NCI-H524 (cell line): ENCODE results near the gene BHLHE23.

Source experiments
- DNase-seq, 2 experiments: peaks; one replicate each; lab custom pipeline; 2025; lab: John Stamatoyannopoulos, UW

BHLHE23 gene

DNA sequence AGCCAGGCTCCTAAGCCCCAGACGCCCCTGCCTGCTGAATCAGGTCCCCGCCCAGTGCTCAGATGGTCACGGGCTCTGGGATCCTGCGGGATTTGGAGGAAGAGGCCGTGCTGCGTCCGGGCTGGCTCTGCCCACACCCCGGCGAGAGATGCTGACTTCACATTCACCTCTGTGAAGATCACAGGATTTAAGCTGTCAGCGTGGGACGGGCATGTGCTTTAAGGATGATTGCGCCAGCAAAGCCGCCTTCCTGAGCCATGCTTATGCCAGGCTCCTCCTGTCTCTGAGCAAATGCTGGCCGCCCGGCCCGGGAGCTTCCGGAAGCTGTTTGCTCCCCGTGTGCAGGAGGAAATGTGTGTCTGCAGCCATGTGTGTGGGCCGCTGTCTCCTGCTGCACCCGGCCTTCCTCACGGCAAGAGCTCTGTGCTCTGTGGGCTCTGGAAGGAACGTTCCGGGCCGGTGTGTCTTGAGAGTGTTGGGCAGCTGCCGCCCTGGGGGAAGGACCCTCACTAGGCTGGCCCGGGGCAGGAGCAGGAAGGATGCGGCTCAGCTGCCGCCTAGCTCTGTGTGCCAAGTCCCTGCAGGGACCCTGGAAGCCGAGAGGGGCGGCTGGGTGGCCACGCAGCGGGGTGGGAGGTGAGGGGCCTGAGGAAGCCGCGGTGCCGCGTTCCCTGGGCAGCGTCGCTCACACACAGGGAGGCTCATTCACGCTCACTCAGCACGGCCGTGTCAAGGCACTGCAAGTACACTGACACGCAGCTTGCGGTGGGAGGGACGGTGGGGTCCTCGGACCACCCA, 19.0 kb upstream of the BHLHE23 start:
- DNase-seq = peak; percentile 24 to 50

DNA sequence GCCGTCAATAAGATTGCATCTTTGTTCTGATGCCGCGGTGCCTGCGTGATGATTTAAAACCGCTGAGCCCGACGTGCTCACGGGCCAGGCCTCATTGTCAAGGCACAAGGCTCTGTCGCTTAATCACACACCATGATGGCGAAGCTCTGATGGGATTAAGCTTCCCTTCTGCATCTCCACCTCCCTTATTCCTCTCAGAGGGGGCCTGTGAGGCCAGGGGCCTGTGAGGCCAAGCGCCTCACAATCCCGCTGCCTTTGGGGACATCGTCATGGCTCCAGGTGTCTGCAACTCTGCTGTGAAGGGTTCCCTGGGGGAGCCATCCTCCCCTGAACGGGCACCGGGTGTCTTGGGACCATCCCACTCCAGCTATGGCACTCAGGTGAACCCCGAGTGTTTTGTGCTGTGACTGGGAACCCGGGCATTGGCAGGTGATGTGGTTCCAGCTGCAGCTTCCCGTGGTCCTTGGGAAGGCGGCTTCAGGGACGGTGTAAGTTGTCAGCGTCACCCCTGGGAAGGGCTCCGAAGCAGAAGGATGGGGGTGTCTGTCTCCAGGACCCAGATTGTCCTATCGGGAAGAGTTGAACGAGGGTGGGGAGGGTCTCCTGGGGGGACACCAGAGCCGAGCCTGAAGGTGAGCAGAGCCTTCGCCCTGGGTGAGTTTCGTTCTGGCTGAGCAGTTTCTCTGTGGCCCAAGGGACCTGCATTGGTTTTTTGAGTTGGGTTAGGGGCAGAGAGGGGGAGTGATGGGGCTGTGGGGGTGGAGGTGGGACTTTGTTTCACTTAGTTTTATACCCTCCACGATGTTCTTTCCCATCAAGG, 18.0 kb upstream of the BHLHE23 start:
- no peak for DNase-seq

DNA sequence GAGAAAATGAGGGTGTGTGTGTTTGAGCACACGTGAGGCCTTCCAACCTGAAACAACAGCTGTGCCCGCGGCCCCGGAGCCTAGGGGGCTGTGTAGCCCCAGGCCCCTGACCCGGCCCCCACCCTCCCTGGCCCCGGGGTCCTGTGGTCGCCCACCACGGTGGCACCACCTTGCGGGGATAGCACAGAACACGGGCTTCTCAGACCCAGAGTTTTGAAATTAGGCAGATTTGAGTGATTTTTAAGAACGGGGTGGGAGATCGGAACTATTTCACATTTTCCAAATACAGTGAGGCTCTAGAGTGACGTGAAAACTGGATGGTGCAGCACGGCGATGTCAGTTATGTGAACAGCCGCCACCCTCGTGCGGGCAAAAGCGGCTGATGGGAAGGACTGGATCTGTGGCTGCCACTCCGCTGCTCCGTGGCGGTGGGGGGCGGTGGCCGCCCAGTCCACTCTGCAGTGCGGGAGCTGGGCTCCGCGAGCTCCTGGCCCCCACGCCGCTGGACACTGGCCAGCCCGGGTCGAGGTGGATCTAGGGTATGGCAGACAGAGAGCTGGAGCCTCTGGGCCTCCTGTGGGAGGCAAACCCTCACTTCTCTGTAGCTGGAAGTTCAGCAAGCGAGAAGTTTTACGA, 17.3 kb upstream of the BHLHE23 start:
- no peak for DNase-seq

DNA sequence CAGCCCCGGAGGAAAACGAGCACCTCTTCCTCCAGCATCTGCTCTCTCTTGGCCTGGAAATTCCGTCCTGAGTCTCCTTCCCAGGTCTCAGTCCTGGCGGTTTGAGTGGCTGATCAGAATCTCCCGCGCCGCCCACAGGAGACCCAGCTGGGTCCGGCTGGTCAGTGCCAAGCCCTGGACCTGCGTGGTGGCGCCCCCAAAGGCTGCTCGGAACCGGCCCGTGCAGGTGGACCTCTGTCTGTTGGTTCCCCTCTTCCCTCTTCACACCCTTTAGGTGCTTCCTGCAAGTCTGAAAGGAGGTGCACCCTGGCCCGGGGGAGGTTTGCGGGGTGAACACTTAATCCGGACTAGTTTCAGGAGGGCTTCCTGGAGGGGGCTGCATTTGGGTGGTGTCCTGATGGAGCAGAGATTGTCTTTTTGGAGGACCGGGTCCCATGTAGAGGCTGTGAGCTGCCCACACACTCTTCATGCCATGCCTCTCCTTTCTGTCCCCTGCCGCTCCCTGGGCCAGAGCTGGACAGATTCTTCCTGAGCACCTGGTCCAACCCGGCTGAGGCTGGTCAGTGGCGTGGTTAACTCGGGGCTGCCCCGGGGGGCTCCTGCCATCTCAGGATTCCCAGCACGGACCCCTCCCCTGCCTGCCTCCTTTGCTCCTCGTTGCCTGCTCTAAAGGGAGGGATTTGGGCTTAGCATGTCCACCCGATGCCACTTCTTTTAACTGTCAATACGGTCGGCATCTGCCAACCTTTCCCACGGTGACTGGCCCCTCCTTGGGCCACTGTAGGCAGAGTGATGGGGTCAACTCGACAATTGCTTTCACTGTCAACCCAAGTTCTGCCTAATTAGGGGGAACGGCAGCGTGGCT, 16.5 kb upstream of the BHLHE23 start:
- DNase-seq = no peak

DNA sequence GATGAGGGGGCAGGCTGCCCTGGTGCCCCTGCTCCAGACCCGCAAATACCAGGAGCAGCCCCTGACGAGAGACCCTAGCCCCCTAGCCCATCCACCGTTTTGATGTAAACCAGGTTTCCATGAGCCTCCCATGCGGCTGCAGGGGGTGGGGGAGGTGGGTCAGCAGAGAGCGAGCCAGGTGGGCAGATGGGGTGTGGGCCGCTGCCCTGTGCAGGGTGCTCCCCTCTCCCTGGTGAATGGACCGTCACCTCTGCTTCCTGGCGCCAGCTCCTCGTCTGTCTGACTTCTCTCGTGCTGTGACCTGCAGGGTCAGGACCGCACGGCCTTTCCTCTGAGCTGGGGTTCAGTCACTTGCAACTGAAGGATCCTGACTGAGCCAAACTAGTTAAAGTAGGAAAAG, 15.7 kb upstream of the BHLHE23 start:
- no peak for DNase-seq

DNA sequence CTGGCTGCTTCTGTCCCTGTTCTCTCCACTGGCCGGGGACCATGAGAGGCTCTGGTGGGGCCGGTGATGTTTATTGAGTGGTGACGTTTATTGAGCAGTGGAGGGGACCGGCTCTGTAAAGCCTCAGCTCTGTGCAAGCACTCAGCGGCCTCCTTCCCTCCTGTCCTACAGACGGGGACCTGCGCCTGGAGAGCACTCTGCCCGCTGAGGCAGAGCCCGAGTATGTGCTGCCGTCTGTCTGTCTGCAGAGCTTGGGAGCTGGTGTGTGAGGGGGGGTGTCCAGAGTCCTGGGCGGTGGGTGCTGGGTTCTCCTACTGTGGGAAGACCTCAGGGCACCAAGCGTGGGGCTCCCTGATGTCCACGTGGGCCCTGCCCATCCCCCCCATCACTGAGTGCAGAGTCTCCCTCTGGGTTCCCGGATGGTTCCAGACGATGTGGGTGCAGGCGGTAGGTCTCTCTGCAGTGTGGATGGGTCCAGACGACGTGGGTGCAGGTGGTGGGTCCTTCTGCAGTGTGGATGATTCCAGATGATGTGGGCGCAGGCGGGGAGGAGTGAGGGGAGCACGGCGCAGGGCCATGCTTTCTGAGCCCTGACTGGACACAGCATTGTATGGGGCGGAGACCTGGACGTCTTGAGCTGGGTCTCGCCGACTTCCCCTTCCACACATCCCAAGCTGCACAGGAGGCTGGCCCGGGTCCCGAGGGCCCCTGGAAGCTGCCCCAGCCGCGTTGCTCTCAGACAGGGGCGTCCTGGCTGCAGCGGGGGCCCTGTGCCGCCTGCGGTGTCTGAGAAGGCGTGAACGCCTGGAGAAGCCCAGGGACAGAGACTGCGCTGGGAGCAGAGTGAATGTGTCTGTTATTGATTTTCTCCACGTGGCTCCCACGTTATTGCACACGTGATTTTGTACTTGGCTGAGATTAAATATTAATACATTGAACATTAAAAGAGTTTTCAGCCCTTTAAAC, 14.9 kb upstream of the BHLHE23 start:
- no peak for DNase-seq

DNA sequence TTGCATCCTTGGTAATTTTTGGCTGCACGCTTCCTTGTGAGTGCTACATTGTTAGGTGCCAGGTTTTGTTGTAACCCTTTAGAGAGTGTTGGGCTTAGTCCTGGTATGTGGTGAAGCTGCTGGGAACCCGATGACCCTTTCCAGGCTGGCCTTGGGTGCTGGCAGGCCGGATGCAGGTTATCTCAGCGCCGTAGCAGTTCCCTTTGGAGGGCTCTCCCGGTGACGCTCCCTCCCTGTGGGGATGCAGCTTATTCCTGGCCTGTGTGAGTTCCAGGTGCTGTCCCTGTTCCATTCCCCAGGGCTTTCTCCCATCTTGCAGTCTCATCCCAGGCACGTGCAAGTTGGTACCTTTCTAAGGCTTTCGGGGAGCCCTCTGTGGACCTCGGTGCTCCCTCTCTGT, 13.9 kb upstream of the BHLHE23 start:
- DNase-seq = no peak

DNA sequence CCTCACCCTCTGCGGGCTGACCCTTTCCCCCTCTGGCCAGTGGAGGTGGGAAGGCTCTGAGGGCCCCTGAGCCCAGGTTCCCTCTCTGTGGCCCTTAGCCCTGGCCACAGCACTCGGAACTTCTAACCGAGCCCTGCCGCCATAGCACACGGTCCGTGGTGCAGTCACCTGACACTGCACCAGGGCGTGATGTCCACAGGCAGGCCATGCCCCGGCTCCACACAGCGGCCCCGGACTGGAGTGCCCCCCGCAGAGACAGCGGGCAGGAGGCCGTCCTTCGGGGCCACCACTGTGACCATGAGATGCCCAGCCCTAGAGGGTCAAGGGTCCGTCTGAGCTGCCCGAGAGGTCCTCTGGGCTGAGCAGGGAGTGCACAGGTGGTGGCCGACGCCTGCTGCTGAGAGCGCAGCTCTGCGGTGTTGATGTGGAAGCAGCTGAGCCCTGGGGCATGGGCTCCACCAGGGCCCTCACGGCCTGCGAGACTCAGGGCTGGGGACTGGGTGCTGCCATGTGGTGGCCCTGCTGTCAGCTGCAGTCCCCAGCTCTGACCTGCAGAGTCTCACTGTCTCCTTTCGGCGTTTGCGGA, 11.2 kb upstream of the BHLHE23 start:
- no peak for DNase-seq

DNA sequence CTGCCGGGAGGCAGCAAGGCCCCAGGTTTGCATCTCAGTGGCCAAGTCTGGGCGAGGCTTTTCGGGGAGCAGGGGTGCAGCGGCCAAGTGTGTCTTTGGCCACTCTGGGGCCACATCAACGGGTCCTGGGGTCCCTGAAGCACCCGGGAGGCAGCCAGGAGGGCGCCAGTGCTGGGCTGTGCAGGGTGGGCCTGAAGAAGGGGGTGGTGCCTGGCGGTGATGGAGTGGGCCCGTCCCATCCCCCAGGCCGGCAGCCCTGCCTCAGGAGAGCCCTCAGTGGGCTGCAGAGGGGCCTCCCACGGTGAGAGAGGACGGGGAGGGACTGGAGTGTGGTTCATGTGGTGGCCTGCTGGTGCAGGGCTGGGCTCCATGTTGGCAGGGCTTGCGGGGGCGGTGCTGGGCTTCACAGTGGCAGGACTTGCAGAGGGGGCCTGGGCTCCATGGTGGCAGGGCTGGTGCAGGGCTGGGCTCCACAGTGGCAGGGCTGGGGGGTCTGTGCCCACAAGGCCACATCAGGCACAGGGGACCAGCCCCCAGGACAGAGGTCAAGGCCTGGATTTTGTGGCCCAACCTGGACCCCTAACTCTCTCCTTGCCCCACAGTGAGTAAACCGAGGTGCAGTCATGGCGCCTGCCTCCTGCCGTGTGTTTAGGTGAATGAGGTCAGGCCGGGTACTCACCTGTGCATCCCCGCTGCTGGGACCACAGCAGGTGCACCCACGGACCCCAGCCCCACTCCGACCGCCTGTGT, 10.5 kb upstream of the BHLHE23 start:
- DNase-seq = no peak

DNA sequence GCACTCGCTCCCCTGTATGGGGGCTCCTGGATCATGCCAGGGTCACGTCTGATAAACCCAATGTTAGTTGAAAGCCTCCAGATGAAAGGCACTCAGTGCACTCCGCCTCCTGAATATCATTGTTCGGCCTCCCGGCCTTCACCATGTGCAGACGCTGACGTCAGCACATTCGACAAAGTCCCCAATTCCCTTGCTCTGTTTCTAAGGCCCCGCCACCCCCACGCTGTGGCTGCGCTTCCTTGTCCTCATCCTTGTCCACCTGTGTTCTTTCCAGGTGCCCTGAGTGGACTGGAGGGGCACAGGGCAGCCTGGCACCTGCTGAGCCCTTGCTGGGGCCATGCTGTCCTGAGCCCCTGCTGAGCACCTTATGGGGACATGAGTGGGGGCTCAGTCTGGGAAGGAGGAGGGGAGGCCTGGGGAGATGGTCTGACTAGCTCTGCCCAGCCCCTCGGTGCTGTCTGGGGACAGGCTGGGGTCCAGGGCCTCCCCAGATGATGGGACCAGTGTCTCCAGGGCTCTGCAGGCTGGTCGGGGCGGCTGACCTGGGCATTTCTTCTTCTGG, 9.8 kb upstream of the BHLHE23 start:
- no peak for DNase-seq

DNA sequence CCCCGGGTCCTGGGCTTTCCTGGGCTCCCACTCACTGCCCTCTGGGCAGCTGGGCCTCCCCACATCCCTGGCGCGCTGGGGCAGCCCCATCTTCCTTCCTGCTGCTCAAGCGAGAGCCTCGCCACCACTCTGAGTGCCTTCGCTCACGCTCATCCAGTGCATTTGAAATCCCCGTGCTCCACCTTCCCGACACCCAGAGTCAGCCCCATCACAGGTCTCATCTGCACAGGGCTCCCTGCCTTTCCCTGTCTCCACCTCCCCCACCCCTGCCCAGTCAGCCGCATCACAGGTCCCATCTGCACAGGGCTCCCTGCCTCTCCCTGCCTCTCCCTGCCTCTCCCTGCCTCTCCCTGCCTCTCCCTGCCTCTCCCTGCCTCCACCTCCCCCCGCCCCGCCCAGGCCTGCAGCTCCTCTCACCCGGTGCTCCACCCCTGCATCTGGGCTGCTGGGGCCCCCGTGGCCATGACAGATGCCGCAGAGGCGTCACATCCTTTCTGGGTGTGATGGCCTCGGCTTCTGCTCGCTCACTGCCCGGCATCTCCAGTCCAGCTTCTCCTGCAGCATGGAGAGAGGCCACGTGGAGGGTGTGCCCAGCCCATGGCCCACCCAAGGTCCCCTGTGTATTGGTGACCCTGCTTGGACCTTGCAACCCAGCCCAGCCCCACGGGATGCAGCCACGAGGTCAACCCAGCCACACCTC, 9.0 kb upstream of the BHLHE23 start:
- DNase-seq = no peak

DNA sequence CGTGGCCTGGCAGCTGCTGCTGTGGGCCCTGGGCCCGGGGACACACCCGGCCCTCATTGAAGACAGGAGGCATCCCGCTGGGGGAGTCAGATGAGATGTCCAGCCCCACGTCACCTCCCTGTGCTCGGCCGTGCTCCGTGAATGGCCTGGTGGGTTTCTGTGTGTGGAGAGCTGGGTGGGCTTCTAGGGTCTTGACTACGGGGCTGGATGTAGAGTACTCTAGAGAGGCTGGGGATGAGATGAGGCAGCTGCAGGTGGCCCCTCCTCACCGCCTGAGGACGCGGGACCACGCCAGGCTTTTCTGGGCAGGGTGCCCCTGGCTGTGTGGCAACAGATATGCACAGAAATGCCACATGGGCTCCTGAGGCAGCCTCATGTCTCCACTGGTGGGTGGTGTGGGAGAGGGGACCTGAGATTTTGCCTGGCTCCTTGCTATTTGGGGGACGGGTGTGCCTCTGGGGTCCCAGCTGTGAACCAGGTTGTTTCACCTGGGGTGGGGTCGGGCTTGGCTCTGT, 8.4 kb upstream of the BHLHE23 start:
- DNase-seq = no peak

DNA sequence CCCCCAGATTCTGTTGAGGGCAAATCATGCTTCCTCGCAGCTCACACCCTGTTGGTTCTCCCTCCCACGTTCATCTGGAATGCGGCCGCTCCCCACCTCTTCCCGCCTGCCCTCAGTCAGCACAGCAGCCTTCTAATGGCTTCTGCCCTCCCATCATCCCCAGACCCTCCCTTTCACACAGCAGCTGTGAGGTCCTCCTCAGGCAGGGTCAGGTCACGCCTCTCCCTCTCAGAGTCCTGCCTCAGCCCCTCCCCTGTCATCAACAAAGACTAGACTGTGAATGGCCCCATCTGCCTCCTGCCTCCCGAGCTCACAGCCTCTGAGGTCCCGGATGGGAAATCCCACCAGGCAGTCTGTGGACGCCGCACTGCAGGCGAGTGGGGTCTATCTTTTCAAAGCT, 7.9 kb upstream of the BHLHE23 start:
- DNase-seq = peak; percentile 92

DNA sequence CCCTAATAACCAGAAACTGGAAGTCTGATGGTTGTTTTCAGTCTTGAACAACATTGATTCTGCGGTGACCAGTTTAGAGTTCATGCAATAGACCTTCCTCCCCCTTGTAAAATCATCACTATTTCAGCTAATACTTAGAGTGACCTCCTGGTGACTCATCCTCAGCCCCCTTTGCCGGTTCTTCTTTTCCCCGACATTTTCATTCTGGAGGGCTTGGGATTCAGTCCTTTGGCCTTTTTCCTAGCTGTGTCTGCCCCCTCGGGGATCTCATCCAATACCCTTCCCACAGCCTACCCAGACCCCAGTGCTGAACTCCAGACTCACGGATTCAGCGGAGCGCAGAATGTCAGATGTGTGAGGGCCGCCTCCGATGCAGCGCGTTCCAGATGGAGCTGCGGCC, 7.5 kb upstream of the BHLHE23 start:
- DNase-seq = no peak

DNA sequence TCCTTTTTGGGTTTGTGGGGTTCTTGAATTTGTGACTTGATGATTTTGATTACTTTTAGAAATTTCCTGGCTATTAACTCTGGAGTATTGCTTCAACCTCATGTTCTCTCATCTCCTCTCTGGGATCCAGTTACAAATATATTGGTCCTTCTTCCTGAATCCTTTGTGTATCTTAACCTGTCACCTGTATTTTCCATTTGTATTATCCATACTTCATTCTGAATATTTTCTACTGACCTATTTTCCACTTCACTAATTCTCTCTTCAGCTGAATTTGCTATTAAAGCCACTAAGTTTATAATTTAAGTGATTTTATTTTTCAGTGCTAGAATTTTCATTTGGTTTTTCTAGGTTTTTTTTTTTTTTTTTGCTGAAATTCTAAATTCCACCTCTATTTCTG, 6.4 kb upstream of the BHLHE23 start:
- DNase-seq = no peak

DNA sequence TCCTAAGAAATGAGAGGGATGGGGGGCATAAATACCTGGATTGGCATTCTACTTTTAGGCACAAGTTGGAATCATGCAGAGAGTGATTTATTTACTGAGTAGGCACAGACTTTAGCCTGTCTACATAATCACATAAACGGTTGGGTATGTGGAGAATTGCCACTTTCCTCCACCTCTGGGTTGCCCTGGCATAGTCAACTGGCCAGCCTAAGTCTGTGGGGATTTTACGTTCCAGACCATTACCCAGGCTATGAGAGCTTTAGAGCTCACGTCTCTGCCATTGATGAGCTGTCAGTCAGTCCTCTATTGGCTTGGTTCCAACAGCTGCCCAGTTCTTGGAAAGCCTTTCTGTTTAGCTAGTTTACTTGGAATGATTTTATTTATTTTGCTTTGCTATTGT, 5.0 kb upstream of the BHLHE23 start:
- peak; percentile 37 to 67 for DNase-seq

DNA sequence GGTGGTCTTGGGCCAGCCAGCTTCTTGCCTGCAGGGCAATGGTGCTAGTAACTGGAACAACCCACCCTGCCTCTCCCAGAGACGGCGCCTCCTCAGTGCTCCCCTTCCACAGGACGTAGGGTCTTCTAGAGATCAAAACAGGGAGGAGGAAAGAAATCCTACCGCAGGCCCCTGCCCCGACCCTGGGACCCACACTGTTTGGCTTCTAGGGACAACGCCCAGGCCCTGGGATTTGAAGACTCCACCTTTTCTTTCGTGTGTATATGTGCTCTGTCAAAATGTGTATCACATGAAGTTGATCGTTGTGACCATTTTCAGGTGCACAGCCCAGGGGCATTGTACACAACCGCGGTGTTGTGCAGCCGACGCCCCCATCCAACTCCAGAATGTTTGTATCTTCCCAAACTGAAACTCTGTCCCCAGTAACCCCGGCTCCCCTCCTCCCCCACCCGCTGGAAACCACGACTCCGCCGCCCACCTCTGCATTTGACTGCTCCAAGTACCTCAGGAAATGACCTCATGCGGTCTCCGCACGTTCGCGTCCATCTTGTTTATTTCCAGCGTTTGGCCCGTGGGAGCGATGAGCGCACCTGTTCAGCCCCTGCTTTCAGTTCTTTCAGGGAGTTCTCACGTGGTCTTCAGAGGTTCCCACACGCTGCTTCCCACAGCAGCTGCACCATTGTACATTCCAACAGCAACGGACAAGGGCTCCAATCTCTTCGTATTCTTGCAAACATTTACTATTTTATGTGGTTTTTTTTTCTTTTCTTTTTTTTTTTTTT, 3.4 kb upstream of the BHLHE23 start:
- no peak for DNase-seq
